ENCODE measurements around the gene MT3. TPM values are rescaled to one million over a fixed set of nuclear protein-coding genes. Genes with fewer than 3 reads are reported as not detected.

The MT3 gene
- total RNA-seq, 3 donors from 2014 or later (not counting 1 experiment from before 2014, with no cell fraction given) = not detected

DNA sequence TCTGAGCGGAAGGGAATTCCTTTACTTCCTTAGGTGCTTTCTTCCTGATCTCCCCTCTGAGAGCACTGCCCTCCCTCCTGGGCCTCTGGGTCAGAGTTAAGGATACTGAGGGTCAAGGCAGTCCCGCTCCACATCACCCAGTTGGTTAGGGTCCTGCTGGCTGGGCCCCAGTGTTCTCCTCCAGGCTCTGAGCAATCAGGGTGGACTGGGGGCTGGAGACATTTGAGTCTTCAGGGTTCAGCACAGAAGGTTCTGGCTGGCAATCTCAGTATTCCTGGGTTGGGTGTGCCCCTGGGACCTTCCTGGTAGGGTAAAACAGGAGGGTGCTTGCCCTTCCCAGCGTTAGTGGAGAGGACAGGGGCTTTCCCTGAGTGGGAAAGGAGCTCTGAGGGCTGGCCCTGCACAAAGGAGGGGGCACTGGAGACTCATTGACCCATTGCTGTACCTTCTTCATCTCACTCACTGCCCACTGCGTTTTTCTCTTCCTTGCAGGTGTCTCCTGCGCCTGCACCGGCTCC lies 43.6 kb downstream of the MT3 start:
- Histone ChIP-seq H3K27ac (ENCODE audit: low read length) (no peak overlapping the region), H3K36me3 (ENCODE audit: control insufficient read depth, insufficient read depth, low read length) (no peaks in the 10 kb centered on the region), H3K9me3 (ENCODE audit: control insufficient read depth, insufficient read depth, low read length) (no peaks in the 10 kb centered on the region), H3K4me3 (ENCODE audit: low read length) (no peak overlapping the region), H3K4me1 (ENCODE audit: control insufficient read depth, insufficient read depth, low read length) (peaks cover 17% of the 10 kb centered on the region), H3K27me3 (ENCODE audit: control insufficient read depth, insufficient read depth, low read length) (peaks cover 44% of the 10 kb centered on the region)
- no peak for DNase-seq
- no peaks in the 10 kb centered on the region for H3K36me3 Mint-ChIP-seq
- H3K27me3 Mint-ChIP-seq (ENCODE audit: low read depth in 2 of 2) = peaks cover 66 to 69% of the 10 kb centered on the region in 2 donors
- peak overlapping the region; percentile 60 for H3K4me3 Mint-ChIP-seq
- H3K27ac Mint-ChIP-seq = no peak overlapping the region
- H3K9me3 Mint-ChIP-seq = no peaks in the 10 kb centered on the region
- intact Hi-C loops (cut with micrococcal nuclease) = no loop called here
- ATAC-seq = no peak
- no peak for TF ChIP-seq CTCF (IDR thresholded peaks at IDR 0.05)
- WGBS (ENCODE audit: insufficient coverage) = 23% methylated on average over 6 of the region's 6 CpGs
- H3K4me1 Mint-ChIP-seq = peaks cover 9 to 15% of the 10 kb centered on the region in 2 donors

- peaks cover 47% of the 10 kb centered on the region for H3K27me3 ChIP-seq (ENCODE audit: control insufficient read depth, insufficient read depth, low read length)
- Mint-ChIP-seq H3K4me3 (peak overlapping the region; percentile 21), H3K27me3 (ENCODE audit: low read depth in 2 of 2) (peaks cover 69 to 70% of the 10 kb centered on the region in 2 donors), H3K36me3 (no peaks in the 10 kb centered on the region), H3K9me3 (no peaks in the 10 kb centered on the region), H3K4me1 (peaks cover 11 to 15% of the 10 kb centered on the region in 2 donors), H3K27ac (no peak overlapping the region)
- H3K9me3 ChIP-seq (ENCODE audit: control insufficient read depth, insufficient read depth, low read length) = no peaks in the 10 kb centered on the region
- H3K4me1 ChIP-seq (ENCODE audit: control insufficient read depth, insufficient read depth, low read length) = peaks cover 23% of the 10 kb centered on the region
- no peak overlapping the region for H3K4me3 ChIP-seq (ENCODE audit: low read length)
- H3K36me3 ChIP-seq (ENCODE audit: control insufficient read depth, insufficient read depth, low read length) = no peaks in the 10 kb centered on the region
- no peak for TF ChIP-seq CTCF (IDR thresholded peaks at IDR 0.05)
- no peak for ATAC-seq
- WGBS (ENCODE audit: insufficient coverage) = 53% methylated on average over 7 of the region's 7 CpGs
- DNase-seq = no peak
- intact Hi-C loops (cut with micrococcal nuclease) = no loop called here
- no peak overlapping the region for H3K27ac ChIP-seq (ENCODE audit: low read length)
Measured at GRCh38 chr16:56633535-56633934, 44.2 kb downstream of the MT3 start.

DNA sequence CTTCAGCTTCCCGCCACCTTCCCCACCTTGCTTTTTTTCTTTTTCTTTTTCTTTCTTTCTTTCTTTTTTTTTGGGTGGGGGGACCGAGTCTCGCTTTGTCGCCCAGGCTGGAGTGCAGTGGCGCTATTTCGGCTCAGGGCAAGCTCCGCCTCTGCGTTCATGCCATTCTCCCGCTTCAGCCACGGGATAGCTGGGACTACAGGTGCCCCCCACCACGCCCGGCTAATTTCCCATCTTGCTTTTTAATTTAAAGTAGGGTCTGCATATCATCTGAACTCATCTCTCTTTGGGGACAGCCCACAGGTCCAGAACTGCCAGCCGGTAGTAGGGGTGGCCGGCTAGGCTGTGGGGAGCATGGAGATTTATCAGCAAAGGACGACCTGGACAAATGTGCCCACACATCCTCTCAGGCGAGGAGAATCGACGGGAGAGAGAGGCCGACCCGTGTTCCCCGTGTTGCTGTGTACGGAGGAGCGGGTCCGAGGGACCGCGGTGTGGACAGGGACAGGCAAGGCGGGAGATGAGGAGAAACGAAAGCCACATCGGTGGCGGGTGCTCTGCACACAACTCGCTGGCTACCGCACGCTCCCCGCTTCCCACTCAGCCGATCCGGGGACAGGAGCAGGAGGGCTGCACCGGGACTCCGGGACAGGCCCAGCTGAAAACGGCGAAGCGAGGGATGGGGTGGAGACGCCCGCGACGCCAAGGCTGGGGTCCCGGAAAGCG lies 45.5 kb downstream of the MT3 start:
- Mint-ChIP-seq H3K27ac (no peak overlapping the region), H3K27me3 (ENCODE audit: low read depth in 2 of 2) (peaks cover 76 to 77% of the 10 kb centered on the region in 2 donors), H3K9me3 (no peaks in the 10 kb centered on the region), H3K4me1 (peaks cover 11 to 15% of the 10 kb centered on the region in 2 donors), H3K36me3 (no peaks in the 10 kb centered on the region), H3K4me3 (no peak overlapping the region)
- Histone ChIP-seq H3K27ac (ENCODE audit: low read length) (no peak overlapping the region), H3K27me3 (ENCODE audit: control insufficient read depth, insufficient read depth, low read length) (peaks cover 56% of the 10 kb centered on the region), H3K4me1 (ENCODE audit: control insufficient read depth, insufficient read depth, low read length) (peaks cover 24% of the 10 kb centered on the region), H3K4me3 (ENCODE audit: low read length) (no peak overlapping the region), H3K9me3 (ENCODE audit: control insufficient read depth, insufficient read depth, low read length) (no peaks in the 10 kb centered on the region), H3K36me3 (ENCODE audit: control insufficient read depth, insufficient read depth, low read length) (no peaks in the 10 kb centered on the region)
- intact Hi-C loops (cut with micrococcal nuclease) = no loop called here
- TF ChIP-seq CTCF (IDR thresholded peaks at IDR 0.05) = no peak
- no peak for ATAC-seq
- DNase-seq = peak in 1 of 2 donors; percentile 18
- 8% methylated on average over 45 of the region's 47 CpGs for WGBS (ENCODE audit: insufficient coverage)
